Breast epithelium (tissue), 3 donors: Measurements from ENCODE around the gene PLXNA4.

ENCODE experiments used
- POLR2A ChIP-seq: fragments of 450-650 bp; IDR thresholded peaks from one replicate; pipeline ENCODE4 v1.6.1; 2016; ENCODE audit warnings: antibody characterized with exemption, mild to moderate bottlenecking, moderate library complexity
- POLR2AphosphoS5 ChIP-seq, 3 donors: sonication (generic); formaldehyde crosslinking; IDR thresholded peaks; one replicate each; pipeline ENCODE4 v1.6.1; 2017; ENCODE audit warnings: antibody characterized with exemption in 3 of 3
- TF ChIP-seq, protein P1 (sequence below), 3 donors: fragments of 450-650 bp; IDR thresholded peaks; one replicate each; pipeline ENCODE4 v1.5.1; 2016 to 2017; ENCODE audit warnings: antibody characterized with exemption in 3 of 3, mild to moderate bottlenecking in 3 of 3, moderate library complexity in 3 of 3

DNA sequence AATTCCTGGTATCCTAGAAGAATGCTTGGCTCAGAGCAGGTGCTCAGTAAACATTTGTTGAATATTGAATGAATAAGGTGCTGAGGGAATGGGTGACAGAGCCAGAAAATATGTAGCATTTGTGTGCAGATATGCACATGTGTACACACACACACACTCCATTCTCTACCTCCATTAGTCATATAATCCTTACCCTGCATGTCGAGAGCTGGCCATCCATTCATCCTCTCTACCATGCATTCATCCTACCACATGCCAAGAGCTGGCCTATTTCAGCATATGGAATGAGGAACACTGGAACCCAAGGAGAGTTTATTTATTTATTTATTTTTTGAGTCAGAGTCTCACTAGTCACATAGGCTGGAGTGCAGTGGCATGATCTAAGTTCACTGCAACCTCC, 284.8 kb downstream of the PLXNA4 start:
- no peak for TF ChIP-seq POLR2AphosphoS5 (IDR thresholded peaks at IDR 0.05)
- TF ChIP-seq, protein P1, sequence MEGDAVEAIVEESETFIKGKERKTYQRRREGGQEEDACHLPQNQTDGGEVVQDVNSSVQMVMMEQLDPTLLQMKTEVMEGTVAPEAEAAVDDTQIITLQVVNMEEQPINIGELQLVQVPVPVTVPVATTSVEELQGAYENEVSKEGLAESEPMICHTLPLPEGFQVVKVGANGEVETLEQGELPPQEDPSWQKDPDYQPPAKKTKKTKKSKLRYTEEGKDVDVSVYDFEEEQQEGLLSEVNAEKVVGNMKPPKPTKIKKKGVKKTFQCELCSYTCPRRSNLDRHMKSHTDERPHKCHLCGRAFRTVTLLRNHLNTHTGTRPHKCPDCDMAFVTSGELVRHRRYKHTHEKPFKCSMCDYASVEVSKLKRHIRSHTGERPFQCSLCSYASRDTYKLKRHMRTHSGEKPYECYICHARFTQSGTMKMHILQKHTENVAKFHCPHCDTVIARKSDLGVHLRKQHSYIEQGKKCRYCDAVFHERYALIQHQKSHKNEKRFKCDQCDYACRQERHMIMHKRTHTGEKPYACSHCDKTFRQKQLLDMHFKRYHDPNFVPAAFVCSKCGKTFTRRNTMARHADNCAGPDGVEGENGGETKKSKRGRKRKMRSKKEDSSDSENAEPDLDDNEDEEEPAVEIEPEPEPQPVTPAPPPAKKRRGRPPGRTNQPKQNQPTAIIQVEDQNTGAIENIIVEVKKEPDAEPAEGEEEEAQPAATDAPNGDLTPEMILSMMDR (IDR thresholded peaks at IDR 0.05): no peak
- TF ChIP-seq POLR2A: no peak
